ENCODE results near the gene CSTPP1.

GRCh38 chr11:47175746-47176327, 239.3 kb downstream of the CSTPP1 start:
- TF ChIP-seq, protein P1, sequence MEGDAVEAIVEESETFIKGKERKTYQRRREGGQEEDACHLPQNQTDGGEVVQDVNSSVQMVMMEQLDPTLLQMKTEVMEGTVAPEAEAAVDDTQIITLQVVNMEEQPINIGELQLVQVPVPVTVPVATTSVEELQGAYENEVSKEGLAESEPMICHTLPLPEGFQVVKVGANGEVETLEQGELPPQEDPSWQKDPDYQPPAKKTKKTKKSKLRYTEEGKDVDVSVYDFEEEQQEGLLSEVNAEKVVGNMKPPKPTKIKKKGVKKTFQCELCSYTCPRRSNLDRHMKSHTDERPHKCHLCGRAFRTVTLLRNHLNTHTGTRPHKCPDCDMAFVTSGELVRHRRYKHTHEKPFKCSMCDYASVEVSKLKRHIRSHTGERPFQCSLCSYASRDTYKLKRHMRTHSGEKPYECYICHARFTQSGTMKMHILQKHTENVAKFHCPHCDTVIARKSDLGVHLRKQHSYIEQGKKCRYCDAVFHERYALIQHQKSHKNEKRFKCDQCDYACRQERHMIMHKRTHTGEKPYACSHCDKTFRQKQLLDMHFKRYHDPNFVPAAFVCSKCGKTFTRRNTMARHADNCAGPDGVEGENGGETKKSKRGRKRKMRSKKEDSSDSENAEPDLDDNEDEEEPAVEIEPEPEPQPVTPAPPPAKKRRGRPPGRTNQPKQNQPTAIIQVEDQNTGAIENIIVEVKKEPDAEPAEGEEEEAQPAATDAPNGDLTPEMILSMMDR (IDR thresholded peaks at IDR 0.05): no peak
- TF ChIP-seq POLR2A (IDR thresholded peaks at IDR 0.05): no peak
